ENCODE results near the gene ZNF217. TPM values are rescaled to one million over a fixed set of nuclear protein-coding genes. Genes with fewer than 3 reads are reported as not detected.

ZNF217 gene
- total RNA-seq, 1 experiment from 2014 or later = 42.9 TPM

DNA sequence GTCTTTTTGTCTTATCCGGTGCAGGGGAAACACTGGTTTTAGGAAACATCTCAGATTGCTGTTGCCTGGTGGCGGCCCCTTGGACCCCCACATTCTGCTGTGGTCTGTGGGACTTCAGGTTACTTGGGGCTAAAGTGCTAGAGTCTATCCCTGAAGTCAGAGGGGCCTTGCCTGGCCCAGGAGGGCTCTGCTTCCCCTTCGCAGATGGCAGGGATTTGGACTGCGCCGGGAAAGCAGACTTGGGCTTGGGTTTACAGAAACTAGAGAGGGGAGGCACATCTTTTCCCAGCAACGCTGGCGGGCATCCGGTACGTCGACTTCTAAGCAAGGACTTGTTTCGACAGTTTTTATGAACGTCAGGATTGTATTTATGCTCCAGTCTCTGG, 17.5 kb downstream of the ZNF217 start:
- POLR2A ChIA-PET = interaction anchor here (0.6 to 8.0 kb wide), 3 partner anchors 20 to 976 kb away, joined by 3 to 107 read pairs (median 6); partner anchors contain the start of gene ZNF217
- TF ChIP-seq, protein P1, sequence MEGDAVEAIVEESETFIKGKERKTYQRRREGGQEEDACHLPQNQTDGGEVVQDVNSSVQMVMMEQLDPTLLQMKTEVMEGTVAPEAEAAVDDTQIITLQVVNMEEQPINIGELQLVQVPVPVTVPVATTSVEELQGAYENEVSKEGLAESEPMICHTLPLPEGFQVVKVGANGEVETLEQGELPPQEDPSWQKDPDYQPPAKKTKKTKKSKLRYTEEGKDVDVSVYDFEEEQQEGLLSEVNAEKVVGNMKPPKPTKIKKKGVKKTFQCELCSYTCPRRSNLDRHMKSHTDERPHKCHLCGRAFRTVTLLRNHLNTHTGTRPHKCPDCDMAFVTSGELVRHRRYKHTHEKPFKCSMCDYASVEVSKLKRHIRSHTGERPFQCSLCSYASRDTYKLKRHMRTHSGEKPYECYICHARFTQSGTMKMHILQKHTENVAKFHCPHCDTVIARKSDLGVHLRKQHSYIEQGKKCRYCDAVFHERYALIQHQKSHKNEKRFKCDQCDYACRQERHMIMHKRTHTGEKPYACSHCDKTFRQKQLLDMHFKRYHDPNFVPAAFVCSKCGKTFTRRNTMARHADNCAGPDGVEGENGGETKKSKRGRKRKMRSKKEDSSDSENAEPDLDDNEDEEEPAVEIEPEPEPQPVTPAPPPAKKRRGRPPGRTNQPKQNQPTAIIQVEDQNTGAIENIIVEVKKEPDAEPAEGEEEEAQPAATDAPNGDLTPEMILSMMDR (IDR thresholded peaks at IDR 0.05; ENCODE audit: unreplicated experiment) = no peak
- peak overlapping the region; percentile 71 for H3K27ac Mint-ChIP-seq (ENCODE audit: low read depth, unreplicated experiment)
- peaks cover 23% of the 10 kb centered on the region for H3K4me1 Mint-ChIP-seq (ENCODE audit: insufficient read depth, unreplicated experiment)
- no peak for DNase-seq (ENCODE audit: unreplicated experiment)
- BruUV-seq (replicated peaks) = no TSS peak
- no peaks in the 10 kb centered on the region for H3K27me3 Mint-ChIP-seq (ENCODE audit: insufficient read depth, unreplicated experiment)
- intact Hi-C loops (cut with micrococcal nuclease) = loop anchor here (5.0 kb wide), 2 partner anchors 46 to 176 kb away; no protein-coding TSS in a partner anchor
- CTCF ChIA-PET = interaction anchor here (0.6 to 9.0 kb wide), 13 partner anchors 45 to 1447 kb away, joined by 3 to 163 read pairs (median 5); no protein-coding TSS in a partner anchor
- H3K9me3 Mint-ChIP-seq (ENCODE audit: unreplicated experiment) = no peaks in the 10 kb centered on the region
- H3K36me3 Mint-ChIP-seq (ENCODE audit: insufficient read depth, unreplicated experiment) = peaks cover 96% of the 10 kb centered on the region
- H3K4me3 Mint-ChIP-seq (ENCODE audit: unreplicated experiment) = no peak overlapping the region

DNA sequence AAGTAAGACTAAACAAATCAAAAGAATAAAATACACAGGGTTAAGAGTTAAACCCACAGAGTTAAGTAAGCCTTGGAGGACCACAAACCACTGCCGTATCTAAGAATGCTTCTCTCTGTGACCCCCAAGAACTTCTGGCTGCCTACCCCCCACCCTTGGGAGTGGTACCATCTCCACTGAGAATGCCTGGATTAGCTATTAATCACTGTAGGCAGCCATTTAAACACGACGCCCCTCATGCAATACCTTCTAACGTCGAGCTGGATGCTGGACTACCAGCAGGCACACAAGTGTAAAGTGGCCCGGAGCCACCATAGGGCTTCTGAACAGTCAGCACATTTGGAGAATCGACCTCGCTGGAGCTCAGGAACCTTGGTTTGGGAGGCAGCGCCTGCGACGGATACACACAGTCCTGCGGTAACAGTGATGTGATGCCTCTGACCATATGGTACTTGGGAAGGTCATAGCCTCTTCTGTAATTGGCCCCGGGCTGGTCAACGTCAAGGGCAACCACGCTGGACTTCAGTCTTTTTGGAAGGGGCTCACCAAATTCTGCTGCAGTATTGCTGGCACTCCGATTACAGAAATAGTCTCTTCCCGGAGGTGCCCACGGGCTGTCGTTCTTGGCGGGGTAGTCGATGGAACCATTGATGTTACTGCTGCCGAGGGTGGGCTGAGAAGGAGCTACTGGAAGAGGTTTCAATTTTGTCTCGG, 18.0 kb downstream of the ZNF217 start:
- H3K9me3 Mint-ChIP-seq (ENCODE audit: unreplicated experiment) = no peaks in the 10 kb centered on the region
- H3K27me3 Mint-ChIP-seq (ENCODE audit: insufficient read depth, unreplicated experiment) = no peaks in the 10 kb centered on the region
- ChIA-PET POLR2A (interaction anchor here (0.6 to 1.0 kb wide), 3 partner anchors 340 to 975 kb away, joined by 3 to 6 read pairs (median 5); partner anchors contain the start of gene PFDN4), CTCF (interaction anchor here (0.6 to 9.0 kb wide), 15 partner anchors 46 to 1447 kb away, joined by 3 to 163 read pairs (median 5); no protein-coding TSS in a partner anchor)
- BruUV-seq (replicated peaks) = no TSS peak
- no peak for DNase-seq (ENCODE audit: unreplicated experiment)
- intact Hi-C loops (cut with micrococcal nuclease) = loop anchor here (5.0 kb wide), 2 partner anchors 47 to 177 kb away; no protein-coding TSS in a partner anchor
- peaks cover 96% of the 10 kb centered on the region for H3K36me3 Mint-ChIP-seq (ENCODE audit: insufficient read depth, unreplicated experiment)
- H3K4me1 Mint-ChIP-seq (ENCODE audit: insufficient read depth, unreplicated experiment) = peaks cover 23% of the 10 kb centered on the region
- H3K4me3 Mint-ChIP-seq (ENCODE audit: unreplicated experiment) = no peak overlapping the region
- peak overlapping the region; percentile 71 for H3K27ac Mint-ChIP-seq (ENCODE audit: low read depth, unreplicated experiment)
- TF ChIP-seq, protein P1 (IDR thresholded peaks at IDR 0.05; ENCODE audit: unreplicated experiment) = no peak

DNA sequence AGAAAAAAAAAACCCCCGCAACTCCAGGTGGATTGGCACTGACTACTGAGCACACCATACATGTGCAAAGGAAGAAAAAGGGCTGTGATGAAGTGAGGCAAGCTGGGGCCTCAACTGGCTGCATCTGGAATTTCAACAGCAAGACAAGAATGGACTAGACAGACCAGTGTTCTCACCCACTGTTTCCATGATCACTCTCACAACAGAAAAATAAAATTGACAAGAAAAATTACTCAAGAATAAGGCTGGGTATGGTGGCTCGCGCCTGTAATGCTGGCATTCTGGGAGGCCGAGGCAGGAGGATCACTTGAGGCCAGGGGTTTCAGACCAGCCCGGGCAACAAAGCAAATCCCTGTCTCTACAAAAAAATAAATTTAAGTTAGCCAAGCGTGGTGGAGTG, 18.8 kb downstream of the ZNF217 start:
- H3K9me3 Mint-ChIP-seq (ENCODE audit: unreplicated experiment) = no peaks in the 10 kb centered on the region
- POLR2A ChIA-PET = interaction anchor here (0.6 kb wide), 1 partner anchor 633 kb away, joined by 5 read pairs; the partner anchor contains the start of gene PFDN4
- DNase-seq (ENCODE audit: unreplicated experiment) = no peak
- CTCF ChIA-PET = interaction anchor here (0.7 to 9.0 kb wide), 6 partner anchors 68 to 627 kb away, joined by 3 to 163 read pairs (median 26); no protein-coding TSS in a partner anchor
- no peak overlapping the region for H3K27ac Mint-ChIP-seq (ENCODE audit: low read depth, unreplicated experiment)
- no peak overlapping the region for H3K4me3 Mint-ChIP-seq (ENCODE audit: unreplicated experiment)
- intact Hi-C loops (cut with micrococcal nuclease) = loop anchor here (5.0 kb wide), 2 partner anchors 47 to 177 kb away; no protein-coding TSS in a partner anchor
- H3K27me3 Mint-ChIP-seq (ENCODE audit: insufficient read depth, unreplicated experiment) = no peaks in the 10 kb centered on the region
- H3K36me3 Mint-ChIP-seq (ENCODE audit: insufficient read depth, unreplicated experiment) = peaks cover 96% of the 10 kb centered on the region
- TF ChIP-seq, protein P1 (IDR thresholded peaks at IDR 0.05; ENCODE audit: unreplicated experiment) = no peak
- BruUV-seq (replicated peaks) = no TSS peak
- H3K4me1 Mint-ChIP-seq (ENCODE audit: insufficient read depth, unreplicated experiment) = peaks cover 15% of the 10 kb centered on the region

- no peak overlapping the region for H3K27ac Mint-ChIP-seq (ENCODE audit: low read depth, unreplicated experiment)
- no TSS peak for BruUV-seq (replicated peaks)
- CTCF ChIA-PET = interaction anchor here (0.7 to 9.0 kb wide), 3 partner anchors 26 to 484 kb away, joined by 3 to 163 read pairs (median 4); no protein-coding TSS in a partner anchor
- POLR2A ChIA-PET = no interaction called here
- H3K9me3 Mint-ChIP-seq (ENCODE audit: unreplicated experiment) = no peaks in the 10 kb centered on the region
- intact Hi-C loops (cut with micrococcal nuclease) = no loop called here
- H3K27me3 Mint-ChIP-seq (ENCODE audit: insufficient read depth, unreplicated experiment) = no peaks in the 10 kb centered on the region
- H3K4me3 Mint-ChIP-seq (ENCODE audit: unreplicated experiment) = no peak overlapping the region
- DNase-seq (ENCODE audit: unreplicated experiment) = no peak
- peaks cover 96% of the 10 kb centered on the region for H3K36me3 Mint-ChIP-seq (ENCODE audit: insufficient read depth, unreplicated experiment)
- peaks cover 10% of the 10 kb centered on the region for H3K4me1 Mint-ChIP-seq (ENCODE audit: insufficient read depth, unreplicated experiment)
- TF ChIP-seq, protein P1 (IDR thresholded peaks at IDR 0.05; ENCODE audit: unreplicated experiment) = no peak
Observed at GRCh38 chr20:53574259-53574789, 19.3 kb downstream of the ZNF217 start.
